HFFc6 (cell line): ENCODE measurements around the gene ATP2B2. TPM values are rescaled to one million over a fixed set of nuclear protein-coding genes. Genes with fewer than 3 reads are reported as not detected.

Experiments used
- DNase-seq: peaks from one replicate; pipeline ENCODE4 v3.0.0-alpha.2; 2018
- H3K27ac Mint-ChIP-seq: 2 replicates; pipeline ENCODE4 v1.8.0; 2020; ENCODE audit warnings: mild to moderate bottlenecking, mixed read lengths
- H3K27me3 Mint-ChIP-seq: 2 replicates; pipeline ENCODE4 v1.8.0; 2021; ENCODE audit warnings: mild to moderate bottlenecking, moderate library complexity, mixed read lengths; ENCODE audit not compliant: insufficient read depth
- H3K36me3 Mint-ChIP-seq: 2 replicates; pipeline ENCODE4 v1.8.0; 2021; ENCODE audit warnings: low read depth, mixed read lengths
- H3K4me1 Mint-ChIP-seq: 2 replicates; pipeline ENCODE4 v1.8.0; 2020; ENCODE audit warnings: low read depth, mixed read lengths
- H3K4me3 Mint-ChIP-seq: 2 replicates; pipeline ENCODE4 v1.8.0; 2020; ENCODE audit warnings: mild to moderate bottlenecking, moderate library complexity, mixed read lengths
- H3K9me3 Mint-ChIP-seq: 2 replicates; pipeline ENCODE4 v1.8.0; 2020; ENCODE audit warnings: mild to moderate bottlenecking, mixed read lengths
- CTCF ChIP-seq: fragments of 200-600 bp; sonication (generic); IDR thresholded peaks from 2 replicates; pipeline ENCODE4 v1.5.0; 2021; ENCODE audit warnings: antibody characterized with exemption, mild to moderate bottlenecking
- total RNA-seq, 6 experiments: library from RNA; stranded (reverse); fragmentation: NEBNext Ultra II Directional; extraction: Animal tissue kit (Norgen Biotek cat#: 25700); gene quantifications; 2 replicates in 1 of 6; 3 replicates in 5 of 6; pipeline ENCODE4 v1.2.3, GENCODE V29; 2021

Gene ATP2B2
- total RNA-seq, 6 experiments from 2014 or later = not detected

DNA sequence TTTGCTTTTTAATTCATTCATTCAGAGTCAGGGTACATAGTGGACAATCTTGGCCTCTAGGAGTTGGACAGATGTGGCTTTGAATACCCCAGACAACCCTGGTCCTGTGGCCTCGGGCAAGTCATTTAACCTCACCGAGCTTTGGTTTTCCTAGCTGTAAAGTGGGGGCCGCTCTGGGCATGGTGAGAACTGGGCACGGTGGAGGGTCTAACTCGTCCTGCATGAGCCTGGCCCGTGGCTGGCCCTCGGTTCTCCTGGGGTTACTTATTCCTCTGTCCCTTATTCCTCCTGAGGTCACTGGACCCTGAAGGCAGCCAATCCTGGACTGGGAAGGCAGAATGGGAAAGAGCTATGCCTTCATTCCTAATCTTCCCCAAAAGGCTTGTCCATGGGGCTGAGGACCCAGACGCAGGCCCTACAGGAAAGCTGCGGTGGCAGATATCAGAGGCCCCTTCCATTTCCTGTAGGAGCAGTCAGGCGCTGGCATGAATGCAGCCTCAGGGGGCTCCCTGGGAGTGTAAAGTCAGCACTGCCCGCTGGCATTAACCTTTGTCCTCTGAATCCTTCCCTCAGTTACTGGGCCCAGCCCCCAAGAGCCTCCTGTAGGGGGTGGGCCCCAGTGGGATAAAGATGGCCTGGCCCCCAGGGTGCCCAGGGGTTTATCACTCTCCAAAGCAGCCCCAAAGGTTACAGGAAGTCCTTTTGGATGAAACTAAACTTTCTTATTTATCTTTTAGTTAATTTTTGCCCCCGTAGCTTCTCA, 166.6 kb downstream of the ATP2B2 start:
- Mint-ChIP-seq H3K36me3 (no peaks in the 10 kb centered on the region), H3K27ac (no peak overlapping the region), H3K4me3 (no peak overlapping the region), H3K4me1 (peaks cover 12% of the 10 kb centered on the region; the same call in 1 of the 2 replicates), H3K9me3 (no peaks in the 10 kb centered on the region), H3K27me3 (peaks cover 24% of the 10 kb centered on the region)
- TF ChIP-seq CTCF = no peak
- DNase-seq = no peak

GRCh38 chr3:10338164-10338470, 167.3 kb downstream of the ATP2B2 start:
- no peak for DNase-seq
- Mint-ChIP-seq H3K4me1 (peaks cover 14% of the 10 kb centered on the region; the same call in 1 of the 2 replicates), H3K4me3 (no peak overlapping the region), H3K9me3 (no peaks in the 10 kb centered on the region), H3K27ac (no peak overlapping the region), H3K36me3 (no peaks in the 10 kb centered on the region), H3K27me3 (peaks cover 24% of the 10 kb centered on the region)
- no peak for TF ChIP-seq CTCF

- H3K27me3 Mint-ChIP-seq = peaks cover 29% of the 10 kb centered on the region
- no peak overlapping the region for H3K27ac Mint-ChIP-seq
- no peak for DNase-seq
- TF ChIP-seq CTCF = no peak
- no peaks in the 10 kb centered on the region for H3K9me3 Mint-ChIP-seq
- H3K4me1 Mint-ChIP-seq = peaks cover 14% of the 10 kb centered on the region; the same call in 1 of the 2 replicates
- no peaks in the 10 kb centered on the region for H3K36me3 Mint-ChIP-seq
- no peak overlapping the region for H3K4me3 Mint-ChIP-seq
Measured at GRCh38 chr3:10337323-10338163, 167.8 kb downstream of the ATP2B2 start.

- DNase-seq = no peak
- no peaks in the 10 kb centered on the region for H3K36me3 Mint-ChIP-seq
- H3K4me3 Mint-ChIP-seq = no peak overlapping the region
- H3K9me3 Mint-ChIP-seq = no peaks in the 10 kb centered on the region
- H3K27me3 Mint-ChIP-seq = peaks cover 32% of the 10 kb centered on the region
- no peak for TF ChIP-seq CTCF
- peaks cover 14% of the 10 kb centered on the region; the same call in 1 of the 2 replicates for H3K4me1 Mint-ChIP-seq
- no peak overlapping the region for H3K27ac Mint-ChIP-seq
Measured at GRCh38 chr3:10336761-10337160, 168.6 kb downstream of the ATP2B2 start.

- Mint-ChIP-seq H3K27me3 (peaks cover 35% of the 10 kb centered on the region), H3K4me3 (no peak overlapping the region), H3K27ac (no peak overlapping the region), H3K9me3 (no peaks in the 10 kb centered on the region), H3K36me3 (no peaks in the 10 kb centered on the region), H3K4me1 (peaks cover 14% of the 10 kb centered on the region; the same call in 1 of the 2 replicates)
- no peak for TF ChIP-seq CTCF
- no peak for DNase-seq
Measured at GRCh38 chr3:10335871-10336622, 169.3 kb downstream of the ATP2B2 start.
